GM18499 (cell line): Measurements from ENCODE around the gene IL27RA.

Experiments
- ATAC-seq: cut with Tn5 transposase; IDR thresholded peaks from one replicate; pipeline ENCODE4 v1.9.1; 2021; ENCODE audit warnings: moderate number of reproducible peaks; ENCODE audit not compliant: insufficient read depth, unreplicated experiment

The IL27RA gene

DNA sequence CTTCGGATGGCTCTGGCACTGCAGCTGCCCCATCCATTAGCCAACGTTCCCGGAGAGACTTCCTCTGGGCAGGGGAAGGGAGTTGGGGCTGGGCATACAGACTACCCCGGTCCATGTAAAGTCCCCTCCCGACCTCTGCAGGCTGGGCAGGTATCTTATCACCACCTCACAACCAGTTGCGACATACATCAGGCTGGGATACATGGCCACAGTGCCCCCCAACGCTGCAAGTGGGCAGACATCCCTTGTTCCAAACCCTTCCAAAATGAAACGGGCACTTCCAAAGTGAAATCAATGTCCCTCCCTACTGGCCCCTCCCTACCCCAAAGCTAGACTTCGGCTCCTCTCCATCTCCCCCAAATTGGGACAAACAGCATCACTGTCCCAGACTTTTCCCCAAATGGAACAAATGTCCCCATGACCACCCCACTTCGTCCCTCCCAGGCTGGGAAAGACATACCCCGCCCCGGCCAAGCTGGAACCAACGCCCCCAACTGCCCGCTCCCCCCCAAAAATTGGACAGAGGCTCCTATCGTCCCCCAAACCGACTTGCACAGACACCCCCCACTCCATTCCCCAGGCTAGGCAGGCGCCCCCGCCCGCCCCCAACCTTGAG, 25.3 kb downstream of the IL27RA start:
- no peak for ATAC-seq

DNA sequence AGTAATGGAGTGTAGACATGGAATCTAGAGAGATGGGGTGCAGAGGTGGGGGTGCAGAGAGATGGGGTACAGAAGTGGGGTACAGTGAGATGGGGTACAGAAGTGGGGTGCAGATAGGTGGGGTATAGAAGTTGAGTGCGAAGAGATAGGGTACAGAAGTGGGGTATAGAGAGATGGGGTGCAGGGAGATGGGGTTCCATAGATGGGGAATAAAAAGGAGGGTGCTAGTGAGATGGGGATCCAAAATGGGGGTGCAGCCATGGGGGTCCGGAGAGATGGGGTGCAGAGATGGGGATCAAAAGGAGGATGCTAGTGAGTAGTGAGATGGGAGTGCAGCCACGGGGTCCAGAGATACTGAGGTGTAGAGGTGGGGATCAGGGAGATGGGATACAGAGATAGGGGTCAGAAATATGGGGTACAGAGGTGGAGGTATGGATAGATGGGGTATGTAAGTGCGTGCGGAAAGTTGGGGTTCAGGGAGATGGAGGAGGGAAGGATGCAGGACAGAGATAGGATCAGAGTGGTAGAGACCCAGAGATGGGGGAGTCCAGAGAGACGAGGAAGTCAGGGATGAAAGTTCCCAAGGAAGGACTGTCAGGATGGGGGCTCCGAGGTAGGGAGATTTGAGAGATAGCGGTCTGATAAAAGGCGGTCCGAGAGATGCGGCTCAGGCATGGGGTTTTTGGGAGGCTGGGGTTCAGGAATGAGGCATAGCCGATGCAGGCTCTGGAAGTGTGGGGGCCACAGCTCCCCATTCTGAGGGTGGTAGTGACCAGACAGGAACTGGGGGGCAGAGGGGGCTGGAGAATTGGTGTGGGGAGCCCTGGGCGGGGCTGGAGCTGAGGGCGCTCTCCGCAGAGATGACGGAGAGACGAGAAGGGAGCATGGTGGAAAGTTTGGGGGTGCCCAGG, 26.9 kb downstream of the IL27RA start:
- ATAC-seq = no peak

DNA sequence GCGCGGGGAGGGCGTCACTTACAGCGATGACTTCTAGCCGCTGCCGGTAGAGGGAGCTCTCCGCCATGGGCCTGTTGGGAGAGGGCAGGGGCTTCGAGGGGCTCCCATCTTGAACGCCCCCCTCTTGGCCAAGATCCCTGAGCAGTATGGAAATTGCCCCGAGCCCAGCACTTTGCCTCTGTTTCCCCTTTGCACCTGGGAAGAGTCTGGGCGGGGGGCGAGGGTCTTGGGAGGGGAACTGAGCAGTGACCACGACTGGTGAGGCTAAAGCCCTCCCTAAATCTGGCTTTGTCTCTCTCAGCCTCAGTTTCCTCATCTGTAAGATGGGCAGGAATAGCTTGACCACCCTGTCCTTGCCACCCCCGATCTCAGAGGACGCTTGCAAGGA, 27.5 kb downstream of the IL27RA start:
- no peak for ATAC-seq

DNA sequence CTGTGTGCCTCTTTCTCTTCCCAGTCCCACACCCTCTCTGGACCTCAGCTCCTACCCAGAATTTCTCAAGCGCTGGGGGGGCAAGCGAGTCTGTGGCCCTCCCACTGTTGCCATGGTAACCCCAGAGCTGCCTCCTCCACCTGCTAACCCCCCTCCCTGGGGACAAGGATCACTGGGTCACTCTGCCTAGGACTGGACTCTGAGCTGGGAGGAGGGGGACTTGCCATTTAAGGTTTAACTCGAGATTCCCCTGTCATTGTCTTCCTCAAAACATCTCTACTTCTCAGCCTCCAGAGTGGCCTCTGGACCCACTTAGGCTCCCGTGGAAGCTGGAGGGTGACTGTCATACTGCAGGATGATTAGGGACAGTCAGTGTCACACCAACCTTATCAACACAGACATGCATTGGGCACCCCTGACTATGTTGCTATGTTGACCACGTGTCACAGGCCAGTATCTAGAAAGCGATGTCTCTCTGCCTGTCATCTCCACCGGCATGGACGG, 28.1 kb downstream of the IL27RA start:
- no peak for ATAC-seq

DNA sequence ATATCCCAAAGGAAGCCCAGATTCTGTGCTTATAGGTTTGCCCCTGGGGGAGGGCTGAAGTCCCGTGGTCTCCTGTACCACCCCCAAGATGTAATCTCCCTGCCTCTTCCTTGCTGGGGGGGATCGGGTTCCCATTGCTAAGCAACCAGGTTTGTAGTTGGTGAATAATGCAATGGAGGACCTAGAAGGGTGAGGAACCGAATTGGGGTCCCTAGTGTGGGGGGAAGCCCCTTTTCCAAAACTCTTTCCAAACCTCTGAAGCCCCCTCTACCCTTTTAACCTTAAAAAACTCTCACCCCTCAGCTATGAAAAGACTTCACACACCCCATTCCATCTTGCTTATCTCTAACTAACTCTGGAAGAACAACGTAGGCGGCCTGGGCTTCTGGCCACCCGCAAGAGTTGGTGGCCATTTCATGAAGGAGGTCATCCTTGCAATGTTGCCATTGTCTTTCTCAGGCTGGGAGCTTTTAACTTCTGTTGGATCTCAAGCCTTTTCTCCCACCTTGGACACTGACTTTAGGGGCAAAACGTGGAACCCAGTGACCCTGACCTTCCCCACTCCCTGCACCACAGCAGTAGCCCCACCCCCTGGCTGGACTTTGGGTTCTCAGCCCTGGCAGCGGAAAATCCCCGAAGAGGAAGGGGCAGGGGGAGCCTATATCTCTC, 29.7 kb downstream of the IL27RA start:
- ATAC-seq = no peak

DNA sequence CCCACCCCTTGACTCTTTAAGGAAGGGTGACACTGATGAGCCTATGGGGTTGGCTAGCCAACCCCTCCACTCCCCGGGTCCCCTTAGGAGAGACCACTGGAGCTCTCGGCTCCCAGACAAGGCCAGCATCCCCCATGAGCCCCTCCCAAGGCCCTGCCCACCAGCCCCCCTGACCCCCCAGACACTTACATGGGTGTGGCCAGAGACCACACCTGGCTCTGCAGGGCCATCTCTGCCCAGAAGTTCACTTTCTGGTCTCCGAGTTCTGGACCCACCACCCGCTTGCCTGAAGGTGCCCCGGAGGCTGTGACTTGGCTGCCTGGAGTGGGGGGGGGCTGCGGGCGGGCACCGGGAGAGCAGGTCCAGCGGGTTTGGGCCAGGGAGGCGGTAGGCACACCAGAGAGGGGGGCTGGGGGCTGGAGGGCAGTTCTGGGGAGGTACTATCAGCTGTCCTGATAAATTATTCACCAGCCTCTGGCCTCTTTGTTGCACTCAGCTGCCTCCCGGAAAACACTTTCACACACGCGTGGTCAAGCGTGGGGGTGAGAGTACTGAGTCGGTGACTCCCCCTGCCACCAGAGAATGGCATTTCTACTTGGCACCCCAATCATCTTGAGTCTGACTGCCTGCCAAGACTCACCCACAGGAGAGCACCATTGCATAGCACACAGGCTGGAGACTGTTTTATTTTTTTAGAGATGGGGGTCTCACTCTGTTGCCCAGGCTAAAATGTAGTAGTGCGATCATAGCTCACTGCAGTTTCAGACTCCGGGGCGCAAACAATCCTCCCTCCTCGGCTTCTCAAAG, 30.4 kb downstream of the IL27RA start, which contains the start of gene PALM3:
PALM3 (minus strand) TSS at position 326 of the 807 bp plus-strand sequence; CDS start at position 230, 96 bp downstream.
- ATAC-seq = no peak

DNA sequence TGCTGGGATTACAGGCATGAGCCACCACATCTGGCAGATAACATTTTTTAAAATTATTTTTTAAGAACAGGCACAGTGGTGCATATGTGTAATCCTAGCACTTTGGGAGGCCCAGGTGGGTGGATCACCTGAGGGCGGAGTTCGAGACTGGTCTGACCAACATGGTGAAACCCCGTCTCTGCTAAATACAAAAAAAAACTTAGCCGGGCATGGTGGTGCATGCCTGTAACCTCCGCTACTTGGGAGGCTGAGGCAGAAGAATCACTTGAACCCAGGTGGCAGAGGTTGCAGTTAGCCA, 30.9 kb downstream of the IL27RA start:
- ATAC-seq = no peak

DNA sequence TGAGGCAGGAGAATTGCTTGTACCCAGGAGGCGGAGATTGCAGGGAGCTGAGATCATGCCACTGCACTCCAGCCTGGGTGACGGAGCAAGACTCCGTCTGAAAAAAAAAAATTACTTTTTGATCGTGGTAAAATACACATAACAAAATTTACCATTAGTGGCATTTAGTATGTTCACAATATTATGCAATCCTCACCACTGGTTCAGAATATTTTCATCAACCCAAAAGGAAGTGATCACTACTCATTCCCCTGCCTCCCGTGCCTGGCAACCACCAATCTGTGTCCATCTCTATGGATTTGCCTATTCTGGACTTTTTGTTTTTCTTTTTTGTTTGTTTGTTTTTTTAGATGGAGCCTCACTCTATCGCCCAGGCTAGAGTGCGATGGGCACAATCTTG, 31.5 kb downstream of the IL27RA start:
- no peak for ATAC-seq

DNA sequence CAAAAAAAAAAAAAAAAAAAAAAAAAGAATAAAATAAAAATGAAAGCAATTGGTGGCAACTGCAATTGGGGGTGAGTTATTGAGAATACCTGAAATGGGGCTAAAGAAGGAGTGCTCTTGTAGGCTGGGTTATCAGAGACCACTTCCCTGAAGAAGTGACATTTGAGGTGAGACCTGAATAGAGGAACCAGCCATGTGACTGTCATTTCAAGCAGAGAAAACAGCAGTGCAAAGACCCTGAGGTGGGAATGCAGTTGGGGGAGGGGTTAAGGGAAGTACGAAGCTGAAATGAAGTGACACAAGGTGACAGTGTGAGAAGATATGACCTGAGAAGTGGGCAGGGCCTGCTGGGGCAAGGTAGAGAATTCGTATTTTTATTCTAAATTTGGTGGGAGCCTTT, 34.6 kb downstream of the IL27RA start:
- no peak for ATAC-seq

DNA sequence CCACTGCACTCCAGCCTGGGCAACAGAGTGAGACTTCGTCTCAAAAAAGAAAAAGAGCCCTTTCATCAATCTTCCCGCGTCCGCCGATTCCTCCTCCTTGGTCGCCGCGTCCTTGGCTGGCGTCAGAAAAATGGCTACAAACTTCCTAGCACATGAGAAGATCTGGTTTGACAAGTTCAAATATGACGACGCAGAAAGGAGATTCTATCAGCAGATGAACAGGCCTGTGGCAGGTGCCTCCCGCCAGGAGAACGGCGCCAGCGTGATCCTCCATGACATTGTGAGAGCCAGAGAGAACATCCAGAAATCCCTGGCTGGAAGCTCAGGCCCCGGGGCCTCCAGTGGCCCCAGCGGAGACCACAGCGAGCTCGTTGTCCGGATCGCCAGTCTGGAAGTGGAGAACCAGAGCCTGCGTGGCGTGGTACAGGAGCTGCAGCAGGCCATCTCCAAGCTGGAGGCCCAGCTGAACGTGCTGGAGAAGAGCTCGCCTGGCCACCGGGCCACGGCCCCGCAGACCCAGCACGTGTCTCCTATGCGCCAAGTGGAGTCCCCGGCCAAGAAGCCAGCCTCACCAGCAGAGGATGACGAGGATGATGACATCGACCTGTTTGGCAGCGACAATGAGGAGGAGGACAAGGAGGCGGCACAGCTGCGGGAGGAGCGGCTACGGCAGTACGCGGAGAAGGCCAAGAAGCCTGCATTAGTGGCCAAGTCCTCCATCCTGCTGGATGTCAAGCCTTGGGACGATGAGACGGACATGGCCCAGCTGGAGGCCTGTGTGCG, 38.9 kb downstream of the IL27RA start:
- ATAC-seq = no peak

DNA sequence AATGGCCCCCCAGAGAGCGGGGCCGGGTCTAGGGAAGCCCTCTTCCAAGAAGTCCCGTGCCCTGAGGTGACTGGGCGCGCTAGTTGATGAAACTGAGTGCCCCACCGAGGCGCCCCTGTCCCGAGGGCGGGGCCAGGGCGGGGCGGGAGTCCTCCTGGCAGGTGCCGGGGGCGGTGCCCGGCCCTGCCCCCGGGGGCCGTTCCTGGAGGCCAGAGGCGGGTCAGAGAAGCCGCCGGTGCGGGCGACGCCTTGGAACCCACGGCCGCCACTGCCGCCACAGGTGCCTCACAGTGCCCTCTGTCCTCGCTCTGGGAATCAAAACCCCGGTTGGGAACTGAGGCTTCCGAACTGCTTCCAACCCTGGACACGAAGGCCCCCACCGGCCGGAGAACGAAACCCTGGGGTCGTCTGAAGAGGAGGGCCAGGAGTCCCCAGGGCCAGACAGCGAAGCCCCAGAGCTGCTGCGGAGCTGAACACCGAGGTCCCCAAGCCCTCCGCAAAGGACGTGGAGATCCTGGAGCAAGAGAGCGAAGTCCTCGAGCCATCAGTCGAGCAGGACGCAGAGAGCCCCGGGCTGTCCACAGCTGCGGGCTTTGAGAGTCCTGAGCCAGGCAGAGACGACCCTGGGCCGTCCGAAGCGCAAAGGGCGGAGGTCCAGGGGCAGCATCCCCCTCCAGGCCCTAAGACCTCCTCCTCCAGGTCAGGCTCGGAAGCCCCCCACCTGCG, 41.1 kb downstream of the IL27RA start, which contains the start of gene MISP3:
MISP3 (plus strand) TSS at position 252 of the 726 bp plus-strand sequence. CDS start 524 bp downstream, outside the sequence.
- no peak for ATAC-seq

DNA sequence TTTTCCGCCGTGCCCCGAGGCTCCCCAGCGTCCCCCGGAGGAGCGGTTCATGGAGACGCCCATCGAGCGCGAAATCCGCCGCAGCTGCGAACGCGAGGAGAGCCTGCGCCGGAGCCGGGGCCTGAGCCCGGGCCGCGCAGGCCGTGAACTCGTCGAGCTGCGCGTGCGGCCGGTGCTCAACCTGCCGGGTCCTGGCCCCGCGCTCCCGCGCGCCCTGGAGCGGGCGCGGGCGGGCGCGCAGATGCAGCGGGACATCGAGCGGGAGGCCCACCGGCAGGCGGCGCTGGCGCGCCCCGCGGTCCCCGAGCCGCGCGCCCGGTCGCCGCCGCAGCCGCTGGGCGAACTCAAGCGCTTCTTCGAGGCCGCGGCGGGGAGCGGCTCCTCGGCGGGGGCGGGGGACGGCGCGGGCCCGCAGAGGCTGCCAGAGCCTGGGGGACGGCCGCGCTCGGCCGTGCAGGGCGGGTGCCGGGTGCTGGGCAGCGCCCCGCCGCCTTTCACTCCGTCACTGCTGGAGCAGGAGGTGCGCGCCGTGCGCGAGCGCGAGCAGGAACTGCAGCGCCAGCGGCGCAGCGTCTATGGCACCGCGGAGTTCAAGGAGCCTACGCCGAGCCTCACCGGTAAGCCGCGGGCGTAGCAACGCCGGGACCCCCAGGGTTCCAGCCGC, 41.8 kb downstream of the IL27RA start:
- ATAC-seq = no peak

DNA sequence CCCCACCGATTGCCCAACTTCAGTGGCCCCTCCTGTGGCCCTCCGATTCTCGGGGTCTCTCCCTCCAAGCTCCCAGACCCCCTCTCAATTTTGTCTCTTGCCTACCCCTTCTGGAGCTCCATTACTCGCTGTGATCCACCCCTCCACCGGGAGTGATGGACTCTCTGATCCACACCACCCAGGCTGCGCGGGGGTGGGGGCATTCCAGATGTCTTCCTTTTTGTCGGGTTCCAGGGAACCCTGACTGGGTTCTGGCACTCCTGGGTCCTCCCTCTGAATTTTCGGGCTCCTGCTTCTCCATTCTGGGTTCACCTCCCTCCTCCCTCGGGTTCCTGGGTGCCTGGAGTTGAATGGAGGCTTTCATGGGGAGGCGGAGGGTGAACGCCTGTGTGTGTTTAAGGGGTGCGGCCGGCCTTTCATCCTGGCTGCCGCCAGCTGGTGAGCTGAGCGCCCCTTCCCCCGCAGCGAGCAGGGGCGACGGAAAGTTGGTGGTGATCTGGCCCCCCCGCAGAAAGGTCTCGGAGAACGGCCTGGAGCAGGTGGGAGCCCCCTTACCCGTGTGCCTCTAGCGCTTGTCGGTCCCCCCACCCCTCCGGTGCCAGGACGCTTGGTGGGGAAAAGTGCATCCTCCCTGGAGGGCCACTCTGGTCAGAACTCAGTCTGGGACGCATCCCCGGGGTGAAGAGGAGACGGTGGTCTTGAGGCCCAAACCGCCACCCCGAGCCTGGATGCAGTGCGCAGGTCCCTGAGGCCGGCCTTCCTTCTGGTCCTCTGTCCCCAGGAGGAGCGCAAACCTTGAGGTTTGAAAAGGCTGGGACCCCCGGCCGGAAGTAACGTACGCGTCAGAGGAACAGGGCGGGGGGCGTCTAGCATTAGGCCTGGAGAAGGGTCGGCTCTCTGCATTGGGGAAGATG, 42.6 kb downstream of the IL27RA start:
- no peak for ATAC-seq

DNA sequence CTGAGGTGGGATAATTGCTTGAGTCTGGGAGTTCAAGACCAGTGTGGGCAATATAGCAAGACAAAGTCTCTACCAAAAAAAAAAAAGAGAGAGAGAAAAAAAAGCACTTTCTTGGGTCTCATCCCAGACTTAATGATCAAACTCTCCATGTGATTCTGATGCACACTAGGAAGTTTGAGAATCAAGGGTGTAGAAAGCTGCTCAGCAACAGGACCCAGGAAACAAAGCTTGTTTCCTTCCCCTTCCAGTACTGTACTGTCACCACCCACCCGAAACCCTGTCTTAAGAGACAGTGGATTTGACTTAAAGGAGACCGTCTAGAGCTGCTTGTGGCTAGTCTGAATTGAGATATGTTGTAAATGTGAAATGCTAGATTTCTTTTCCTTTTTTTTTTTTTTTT, 46.8 kb downstream of the IL27RA start:
- ATAC-seq = no peak

DNA sequence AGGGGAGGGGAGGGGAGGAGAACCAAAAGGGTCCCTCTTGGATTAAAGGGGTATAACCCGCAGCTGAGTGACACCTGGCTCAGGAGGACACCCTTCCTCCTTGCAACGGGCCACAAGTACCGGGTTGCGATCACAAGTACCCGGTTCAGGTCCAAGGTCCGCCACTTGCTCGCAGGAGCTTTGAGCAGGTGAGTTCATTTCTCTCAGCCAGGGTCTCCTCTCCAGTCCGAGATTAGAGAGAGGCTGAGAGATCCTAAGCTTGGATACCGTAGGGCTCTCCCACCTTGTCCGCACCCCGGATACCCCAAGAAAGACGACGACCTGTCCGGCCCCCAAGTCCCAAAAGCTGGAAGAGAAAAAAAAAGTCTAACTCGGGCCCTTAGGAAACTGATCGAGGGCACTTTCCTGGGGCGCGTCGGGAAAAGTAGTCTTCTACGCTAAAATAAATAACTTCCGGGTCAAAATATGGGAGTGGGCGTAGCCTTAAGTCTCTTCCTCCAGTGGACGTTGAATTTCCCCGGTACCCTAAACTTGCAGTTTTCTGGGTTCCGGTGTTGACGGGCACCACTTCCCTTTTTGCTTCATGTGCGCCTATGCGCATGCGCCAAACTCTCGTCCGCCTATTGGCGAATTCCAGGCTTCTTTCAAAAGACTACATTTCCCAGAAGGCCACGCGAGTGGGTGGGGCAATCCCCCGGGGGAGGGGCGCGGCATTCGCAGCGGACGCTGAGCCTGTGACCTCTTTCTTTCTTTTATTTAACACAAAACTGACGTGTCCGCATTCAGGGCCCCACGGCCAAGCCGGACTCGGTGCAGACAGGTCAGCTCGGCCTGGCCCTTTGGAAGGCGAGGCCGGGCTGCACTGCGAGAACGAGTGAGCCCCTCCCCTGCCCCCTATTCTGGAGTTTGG, 49.6 kb downstream of the IL27RA start:
- ATAC-seq = peak; percentile 85
